ENCODE measurements around the gene ARHGEF16.

ARHGEF16 gene

GRCh38 chr1:3439346-3440299 is 14.8 kb upstream of the ARHGEF16 start:
- no peak for DNase-seq

- DNase-seq: no peak
These were observed 14.2 kb upstream of the ARHGEF16 start for GRCh38 chr1:3440300-3440681.

- no peak for DNase-seq
These were observed 13.6 kb upstream of the ARHGEF16 start for GRCh38 chr1:3440711-3441409.

GRCh38 chr1:3441410-3441847 is 13.0 kb upstream of the ARHGEF16 start:
- no peak for DNase-seq

- DNase-seq: no peak
These were observed 12.6 kb upstream of the ARHGEF16 start for GRCh38 chr1:3441880-3442279.

- DNase-seq: no peak
These were observed 12.1 kb upstream of the ARHGEF16 start for GRCh38 chr1:3442331-3442730.

- DNase-seq: no peak
These were observed 11.6 kb upstream of the ARHGEF16 start for GRCh38 chr1:3442901-3443300.

- no peak for DNase-seq
These were observed 10.7 kb upstream of the ARHGEF16 start for GRCh38 chr1:3443807-3444206.

GRCh38 chr1:3444298-3444697 is 10.2 kb upstream of the ARHGEF16 start:
- no peak for DNase-seq

- no peak for DNase-seq
These were observed 9.7 kb upstream of the ARHGEF16 start for GRCh38 chr1:3444736-3445135.

GRCh38 chr1:3450202-3450863 is 4.1 kb upstream of the ARHGEF16 start:
- DNase-seq: no peak

- DNase-seq: no peak
These were observed 3.5 kb upstream of the ARHGEF16 start for GRCh38 chr1:3450983-3451382.

GRCh38 chr1:3451994-3452865 is 2.2 kb upstream of the ARHGEF16 start:
- DNase-seq: no peak

GRCh38 chr1:3452866-3453175 is 1.6 kb upstream of the ARHGEF16 start:
- no peak for DNase-seq

GRCh38 chr1:3453203-3453761 is 1.2 kb upstream of the ARHGEF16 start:
- DNase-seq: peak; percentile 76

GRCh38 chr1:3454811-3455618 is 550 bp downstream of the ARHGEF16 start:
- peak; percentile 36 for DNase-seq

GRCh38 chr1:3455670-3456448 is 1.4 kb downstream of the ARHGEF16 start:
- no peak for DNase-seq

GRCh38 chr1:3456449-3456963 is 2.0 kb downstream of the ARHGEF16 start:
- DNase-seq: no peak

GRCh38 chr1:3456964-3457909 is 2.8 kb downstream of the ARHGEF16 start:
- DNase-seq: no peak

All from suppressor macrophage treated with lipopolysaccharide for 4 hours (primary cell).